ENCODE data around the gene ABLIM3.

DNA sequence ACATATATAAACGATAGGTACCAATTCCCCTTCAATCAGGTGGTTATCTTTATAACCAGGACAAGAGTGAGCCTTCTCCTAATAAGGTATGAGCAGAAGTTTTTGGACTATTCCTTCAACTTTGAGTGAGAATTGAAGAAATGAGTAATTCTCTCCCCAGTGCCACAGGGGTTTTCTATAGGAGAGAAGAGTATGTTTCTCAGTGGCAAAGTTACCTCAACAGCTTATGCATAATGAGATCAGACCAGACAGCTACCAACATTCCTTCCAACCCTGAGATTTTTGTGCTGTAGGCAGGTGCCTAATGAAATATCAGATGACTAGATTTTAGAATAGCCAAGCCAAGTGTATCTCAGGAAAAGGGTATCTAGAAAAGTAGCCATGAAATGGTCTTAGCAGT, 40.9 kb downstream of the ABLIM3 start:
- TF ChIP-seq, protein P1, sequence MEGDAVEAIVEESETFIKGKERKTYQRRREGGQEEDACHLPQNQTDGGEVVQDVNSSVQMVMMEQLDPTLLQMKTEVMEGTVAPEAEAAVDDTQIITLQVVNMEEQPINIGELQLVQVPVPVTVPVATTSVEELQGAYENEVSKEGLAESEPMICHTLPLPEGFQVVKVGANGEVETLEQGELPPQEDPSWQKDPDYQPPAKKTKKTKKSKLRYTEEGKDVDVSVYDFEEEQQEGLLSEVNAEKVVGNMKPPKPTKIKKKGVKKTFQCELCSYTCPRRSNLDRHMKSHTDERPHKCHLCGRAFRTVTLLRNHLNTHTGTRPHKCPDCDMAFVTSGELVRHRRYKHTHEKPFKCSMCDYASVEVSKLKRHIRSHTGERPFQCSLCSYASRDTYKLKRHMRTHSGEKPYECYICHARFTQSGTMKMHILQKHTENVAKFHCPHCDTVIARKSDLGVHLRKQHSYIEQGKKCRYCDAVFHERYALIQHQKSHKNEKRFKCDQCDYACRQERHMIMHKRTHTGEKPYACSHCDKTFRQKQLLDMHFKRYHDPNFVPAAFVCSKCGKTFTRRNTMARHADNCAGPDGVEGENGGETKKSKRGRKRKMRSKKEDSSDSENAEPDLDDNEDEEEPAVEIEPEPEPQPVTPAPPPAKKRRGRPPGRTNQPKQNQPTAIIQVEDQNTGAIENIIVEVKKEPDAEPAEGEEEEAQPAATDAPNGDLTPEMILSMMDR (IDR thresholded peaks at IDR 0.05; ENCODE audit: insufficient read depth, low read length, poor library complexity, severe bottlenecking), result no peak
- TF ChIP-seq EZH2phosphoT487 (conservative IDR thresholded peaks at IDR 0.05; ENCODE audit: low read length), result no peak

Data from SU-DHL-6 (cell line).